ENCODE data around the gene SLC4A1. TPM values are rescaled to one million over a fixed set of nuclear protein-coding genes. Genes with fewer than 3 reads are reported as not detected.

SLC4A1 gene
- polyA plus RNA-seq, 1 of the 3 experiments (the other 2 are of a cell fraction), result not detected

- Histone ChIP-seq H3F3A (replicated peaks; ENCODE audit: insufficient read depth) (peaks cover 42% of the 10 kb centered on the region), H3K9me3 (no peaks in the 10 kb centered on the region), H3K4me3 (ENCODE audit: low read depth in 2 of 2, low read length in 1 of 2) (no peak overlapping the region), H3K9me2 (no peaks in the 10 kb centered on the region), H2AFZ (ENCODE audit: low read depth) (no peak overlapping the region), H3K4me1 (ENCODE audit: control insufficient read depth in 1 of 2, insufficient read depth in 2 of 2, low read depth in 1 of 2, low read length in 1 of 2) (peaks cover 12% of the 10 kb centered on the region in 2 experiments), H3K36me3 (replicated peaks in 1 of 2; ENCODE audit: control insufficient read depth in 1 of 2, insufficient read depth in 2 of 2, low read length in 1 of 2) (peaks cover 18 to 26% of the 10 kb centered on the region in 2 experiments), H4K20me1 (ENCODE audit: insufficient read depth) (no peaks in the 10 kb centered on the region; the same call in 1 of the 2 replicates), H3K27ac (ENCODE audit: low read depth in 2 of 2, low read length in 1 of 2) (peak overlapping the region in 1 of 2 experiments; percentile 23; a peak in 2 of 4 replicates), H3K27me3 (ENCODE audit: insufficient read depth) (no peaks in the 10 kb centered on the region), H3K79me2 (ENCODE audit: insufficient read depth) (no peaks in the 10 kb centered on the region), H3K4me2 (peak overlapping the region; percentile 4; the same call in 1 of the 2 replicates), H3K9ac (no peak overlapping the region)
- no peak for TF ChIP-seq CHD2 (IDR thresholded peaks at IDR 0.05; ENCODE audit: low read length, partially characterized antibody)
- TF ChIP-seq TCF12 (IDR thresholded peaks at IDR 0.05), result peak; percentile 48; the same call in 1 of the 2 replicates
- peak; percentile 71 for TF ChIP-seq FOSL2 (IDR thresholded peaks at IDR 0.05; ENCODE audit: borderline replicate concordance, low read depth)
- TF ChIP-seq MEF2A (IDR thresholded peaks at IDR 0.05; ENCODE audit: borderline replicate concordance, low read depth), result no peak
- peak; percentile 25; the same call in 1 of the 2 replicates for TF ChIP-seq NFIC (IDR thresholded peaks at IDR 0.05; ENCODE audit: borderline replicate concordance)
- peak; percentile 53; the same call in 1 of the 2 replicates for TF ChIP-seq JUND (IDR thresholded peaks at IDR 0.05)
- no peak for TF ChIP-seq YY1 (IDR thresholded peaks at IDR 0.05; ENCODE audit: low read depth)
- TF ChIP-seq SMC3 (IDR thresholded peaks at IDR 0.05; ENCODE audit: low read depth, low read length), result no peak
- TF ChIP-seq RFX5 (IDR thresholded peaks at IDR 0.05; ENCODE audit: low read length), result no peak
- no peak for TF ChIP-seq IRF3 (IDR thresholded peaks at IDR 0.05; ENCODE audit: low read depth, low read length)
- TF ChIP-seq POLR2AphosphoS5 (IDR thresholded peaks at IDR 0.05; ENCODE audit: low read depth, low read length), result peak; percentile 14; the same call in 1 of the 2 replicates
- TF ChIP-seq PBX3 (IDR thresholded peaks at IDR 0.05), result 0 out of 2 replicates have a peak, but pooled peaks have one; percentile 17
- peak; percentile 23; the same call in 1 of the 2 replicates for TF ChIP-seq NRF1 (IDR thresholded peaks at IDR 0.05; ENCODE audit: low read depth, low read length)
- TF ChIP-seq GATA2 (CRISPR knock-in tag; IDR thresholded peaks at IDR 0.05), result no peak
- TF ChIP-seq RXRA (IDR thresholded peaks at IDR 0.05; ENCODE audit: borderline replicate concordance, low read depth), result no peak
- TF ChIP-seq ELF1 (IDR thresholded peaks at IDR 0.05), result no peak
- no peak for TF ChIP-seq ZBTB33 (IDR thresholded peaks at IDR 0.05; ENCODE audit: borderline replicate concordance, low read depth)
- ChIA-PET CTCF (interaction anchor here (1.0 to 6.6 kb wide), 12 partner anchors 8 to 166 kb away, joined by 3 to 61 read pairs (median 5); partner anchors contain the start of genes GRN and UBTF), POLR2A (interaction anchor here (1.0 to 2.6 kb wide), 3 partner anchors 13 to 17 kb away, joined by 3 to 9 read pairs (median 4); no protein-coding TSS in a partner anchor)
- 58% methylated on average over 5 of the region's 5 CpGs for WGBS (ENCODE audit: low lambda C conversion rate)
- no peak for DNase-seq
Measured at GRCh38 chr17:44204441-44204882, 63.5 kb downstream of the SLC4A1 start.
